ENCODE measurements around the gene FSTL4.

- TF ChIP-seq CTCF (IDR thresholded peaks at IDR 0.05) (no peak), POLR2A (IDR thresholded peaks at IDR 0.05) (no peak), POLR2AphosphoS5 (IDR thresholded peaks at IDR 0.05) (no peak), EP300 (IDR thresholded peaks at IDR 0.05) (no peak)
These were observed 7.0 kb downstream of the FSTL4 start for GRCh38 chr5:133605323-133605722.
